GM12878 (cell line): ENCODE measurements around the gene HSD17B4. TPM values are rescaled to one million over a fixed set of nuclear protein-coding genes. Genes with fewer than 3 reads are reported as not detected.

Source experiments
- BCLAF1 ChIP-seq: fragments of 450-650 bp; IDR thresholded peaks from 2 replicates; pipeline ENCODE4 v1.6.1; 2017; ENCODE audit warnings: antibody characterized with exemption, mild to moderate bottlenecking, moderate library complexity
- CBX5 ChIP-seq: sonication (generic); IDR thresholded peaks from 2 replicates; pipeline ENCODE4 v1.6.1; 2016; ENCODE audit warnings: low read depth, moderate library complexity, mild to moderate bottlenecking, inconsistent platforms
- CHD4 ChIP-seq: fragments of 200-600 bp; sonication (generic); IDR thresholded peaks from 2 replicates; pipeline ENCODE4 v1.6.1; 2016; ENCODE audit warnings: mild to moderate bottlenecking
- HDAC2 ChIP-seq: fragments of 200-600 bp; sonication (generic); IDR thresholded peaks from 2 replicates; pipeline ENCODE4 v1.6.1; 2017
- JUNB ChIP-seq: IDR thresholded peaks from 2 replicates; pipeline ENCODE4 v1.6.1; 2016; ENCODE audit warnings: antibody characterized with exemption, mild to moderate bottlenecking
- KDM1A ChIP-seq: fragments of 200-600 bp; sonication (generic); IDR thresholded peaks from 2 replicates; pipeline ENCODE4 v1.6.1; 2016; ENCODE audit warnings: borderline replicate concordance
- MEF2A ChIP-seq: IDR thresholded peaks from 2 replicates; pipeline ENCODE4 v1.6.1; 2011; ENCODE audit warnings: low read depth, mild to moderate bottlenecking, low read length, moderate library complexity; ENCODE audit not compliant: insufficient read depth
- NBN ChIP-seq: fragments of 450-650 bp; IDR thresholded peaks from 2 replicates; pipeline ENCODE4 v1.6.1; 2016
- NKRF ChIP-seq: fragments of 450-650 bp; conservative IDR thresholded peaks from 2 replicates; pipeline ENCODE4 v1.6.1; 2017; ENCODE audit warnings: mild to moderate bottlenecking, moderate library complexity
- NR2C2 ChIP-seq: IDR thresholded peaks from 2 replicates; pipeline ENCODE4 v1.6.1; 2011; ENCODE audit warnings: borderline replicate concordance, low read depth; ENCODE audit not compliant: control insufficient read depth, insufficient read length
- POLR2AphosphoS5 ChIP-seq: IDR thresholded peaks from 2 replicates; pipeline ENCODE4 v1.6.1; 2011; ENCODE audit warnings: mild to moderate bottlenecking, low read length, inconsistent platforms
- RAD21 ChIP-seq: IDR thresholded peaks from 2 replicates; pipeline ENCODE4 v1.6.1; 2011; ENCODE audit warnings: mild to moderate bottlenecking, low read depth, low read length, moderate library complexity; ENCODE audit not compliant: insufficient read depth
- SMAD5 ChIP-seq: IDR thresholded peaks from 2 replicates; pipeline ENCODE4 v1.6.1; 2016; ENCODE audit warnings: antibody characterized with exemption, low read depth
- SREBF2 ChIP-seq: IDR thresholded peaks from 2 replicates; pipeline ENCODE4 v1.6.1; 2012; ENCODE audit warnings: mild to moderate bottlenecking, low read length
- WRNIP1 ChIP-seq: IDR thresholded peaks from 2 replicates; pipeline ENCODE4 v1.6.1; 2011; ENCODE audit warnings: low read depth, low read length, improper control_type of control experiment, borderline replicate concordance
- ZNF217 ChIP-seq: fragments of 450-650 bp; IDR thresholded peaks from 2 replicates; pipeline ENCODE4 v1.6.1; 2017; ENCODE audit warnings: antibody characterized with exemption, mild to moderate bottlenecking
- polyA plus RNA-seq, 11 experiments: library from polyadenylated mRNA; depleted of rRNA in 4 of 11; unstranded in 6 of 11; stranded (reverse) in 5 of 11; fragments of >200 nt; fragmentation: Nextera tagmentation in 4 of 11; fragmentation: Illumina TruSeq in 1 of 11; extraction: Ambion mirVana in 4 of 11; extraction: Trizol in 1 of 11; gene quantifications; 1 replicate in 1 of 11; 2 replicates in 10 of 11; pipeline versions ENCODE4 v1.2.1 to v1.2.3, GENCODE V29; 2011 to 2016; ENCODE audit warnings: inconsistent platforms in 2 of 11, missing spikeins in 2 of 11, low read depth in 1 of 11
- total RNA-seq, 4 experiments: library from RNA; depleted of rRNA in 3 of 4; stranded (reverse); fragments of >200 nt in 3 of 4; fragmentation: Illumina TruSeq in 1 of 4; extraction: Trizol in 1 of 4; gene quantifications; 2 replicates each; pipeline versions ENCODE4 v1.2.1 to v1.2.3, GENCODE V29; 2013 to 2021
- TF ChIP-seq, protein P1 (sequence below): IDR thresholded peaks from 2 replicates; pipeline ENCODE4 v1.6.1; 2011; ENCODE audit warnings: low read depth, low read length, improper control_type of control experiment, borderline replicate concordance

Gene HSD17B4
- total and polyA plus RNA-seq, 10 of the 15 experiments (the other 5 are each of a cell fraction or from before 2014, with no cell fraction given), result 38.6 to 125 (median 93.0) TPM

- TF ChIP-seq BCLAF1, result no peak
- no peak for TF ChIP-seq NKRF
- TF ChIP-seq CBX5, result no peak
- TF ChIP-seq CHD4, result no peak
- 0 out of 2 replicates have a peak, but pooled peaks have one; percentile 43 for TF ChIP-seq NBN
- no peak for TF ChIP-seq SMAD5
- TF ChIP-seq RAD21, result peak; percentile 55; the same call in 1 of the 2 replicates
- TF ChIP-seq HDAC2, result no peak
- no peak for TF ChIP-seq KDM1A
- TF ChIP-seq, protein P1, sequence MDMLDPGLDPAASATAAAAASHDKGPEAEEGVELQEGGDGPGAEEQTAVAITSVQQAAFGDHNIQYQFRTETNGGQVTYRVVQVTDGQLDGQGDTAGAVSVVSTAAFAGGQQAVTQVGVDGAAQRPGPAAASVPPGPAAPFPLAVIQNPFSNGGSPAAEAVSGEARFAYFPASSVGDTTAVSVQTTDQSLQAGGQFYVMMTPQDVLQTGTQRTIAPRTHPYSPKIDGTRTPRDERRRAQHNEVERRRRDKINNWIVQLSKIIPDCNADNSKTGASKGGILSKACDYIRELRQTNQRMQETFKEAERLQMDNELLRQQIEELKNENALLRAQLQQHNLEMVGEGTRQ, result no peak
- TF ChIP-seq SREBF2, result no peak
- TF ChIP-seq POLR2AphosphoS5, result no peak
- no peak for TF ChIP-seq NR2C2
- TF ChIP-seq JUNB, result no peak
- no peak for TF ChIP-seq ZNF217
- no peak for TF ChIP-seq WRNIP1
- no peak for TF ChIP-seq MEF2A
- TF ChIP-seq, all 136 proteins: peak for 13
Observed at GRCh38 chr5:119409235-119409815, 43.0 kb upstream of the HSD17B4 start (continued).
